Right cardiac atrium (tissue), 5 donors: ENCODE results near the gene BUD13. TPM values are rescaled to one million over a fixed set of nuclear protein-coding genes. Genes with fewer than 3 reads are reported as not detected.

Source experiments
- ATAC-seq, 2 donors: fragments of 200-7000 bp; cut with Tn5 transposase; one replicate each; pipeline versions ENCODE4 v1.8.0 to v1.9.1; 2020; ENCODE audit warnings: moderate library complexity in 2 of 2, mild to moderate bottlenecking in 1 of 2
- DNase-seq, 3 donors: peaks; one replicate each; pipeline ENCODE4 v3.0.0-alpha.2; 2020
- H3K27ac ChIP-seq: one replicate; pipeline ENCODE4 v1.5.1; 2013; ENCODE audit warnings: mild to moderate bottlenecking, low read length, control low read depth, moderate library complexity
- H3K27me3 ChIP-seq: one replicate; pipeline ENCODE4 v1.6.1; 2013; ENCODE audit not compliant: control insufficient read depth, insufficient read depth
- H3K4me1 ChIP-seq: one replicate; pipeline ENCODE4 v1.6.1; 2013; ENCODE audit warnings: low read length; ENCODE audit not compliant: control insufficient read depth, insufficient read depth
- H3K4me3 ChIP-seq: one replicate; pipeline ENCODE4 v1.5.1; 2013; ENCODE audit warnings: low read length, control low read depth
- H3K9me3 ChIP-seq: one replicate; pipeline ENCODE4 v1.6.1; 2013; ENCODE audit warnings: low read length; ENCODE audit not compliant: control insufficient read depth
- WGBS: extraction: QIAGEN DNeasy Blood & Tissue Kit; methylation state at CpG from one replicate; pipeline ENCODE4 v1.1.7; 2013; 5-methylcytosine and 5-hydroxymethylcytosine counted together
- intact Hi-C, 4 donors: fragments of 100-400 bp; cut with DNase I; formaldehyde crosslinking; loops; one replicate each; pipeline versions ENCODE4 v1.11.0 to v1.14.0; 2022 to 2023
- polyA plus RNA-seq: library from polyadenylated mRNA; stranded (reverse); fragments of 200-250 nt; gene quantifications from one replicate; pipeline ENCODE4 v1.2.3, GENCODE V29; 2013
- total RNA-seq, 4 donors: library from RNA; stranded (reverse); fragmentation: NEBNext Ultra II Directional; extraction: Animal tissue kit (Norgen Biotek cat#: 25700); gene quantifications; one replicate each; pipeline ENCODE4 v1.2.1, GENCODE V29; 2021
- donor health status: healthy with polysubstance abuse.
- donor health status: DM: no; HTN: yes; CAD: no.
- donor health status: DM: no; HTN: no; CAD: no.
- donor health status: DM: no; HTN: yes; CAD: no; lungs with severe emphysema.
- donor health status: DM: yes; HTN: yes; CAD: no.

BUD13 gene
- total and polyA plus RNA-seq, 5 donors, result 5.7 to 9.0 (median 8.0) TPM

GRCh38 chr11:116792869-116793771 is 20.3 kb upstream of the BUD13 start:
- Histone ChIP-seq H3K9me3 (no peaks in the 10 kb centered on the region), H3K27me3 (no peaks in the 10 kb centered on the region), H3K4me3 (no peak overlapping the region), H3K27ac (no peak overlapping the region), H3K4me1 (peaks cover 2% of the 10 kb centered on the region)
- ATAC-seq, result no peak
- intact Hi-C loops, result loop anchor here (5.0 to 10.0 kb wide), 3 partner anchors 44 to 432 kb away; partner anchors contain the start of gene APOA1 (in 3 of the 4)
- DNase-seq, result no peak
- 71% methylated on average over 8 of the region's 8 CpGs for WGBS

- WGBS, result 78% methylated on average over 8 of the region's 8 CpGs
- no peak overlapping the region for H3K27ac ChIP-seq
- H3K4me3 ChIP-seq, result no peak overlapping the region
- H3K9me3 ChIP-seq, result no peaks in the 10 kb centered on the region
- H3K27me3 ChIP-seq, result no peaks in the 10 kb centered on the region
- intact Hi-C loops, result loop anchor here (5.0 to 10.0 kb wide), 3 partner anchors 45 to 432 kb away; partner anchors contain the start of gene APOA1 (in 3 of the 4)
- no peak for ATAC-seq
- H3K4me1 ChIP-seq, result peaks cover 2% of the 10 kb centered on the region
- no peak for DNase-seq
Observed at GRCh38 chr11:116792144-116792868, 19.5 kb upstream of the BUD13 start.

GRCh38 chr11:116791813-116792143 is 19.0 kb upstream of the BUD13 start, which contains the start of gene APOA5:
Gene APOA5, minus strand, starts transcription at chr11:116791879. Its CDS starts 19 bp downstream, at chr11:116791860.
- Histone ChIP-seq H3K9me3 (no peaks in the 10 kb centered on the region), H3K4me3 (no peak within 1 kb of the TSS), H3K4me1 (peaks cover 3% of the 10 kb centered on the region), H3K27ac (no peak within 1 kb of the TSS), H3K27me3 (no peaks in the 10 kb centered on the region)
- intact Hi-C loops, result loop anchor here (2.0 to 10.0 kb wide), 4 partner anchors 46 to 433 kb away; partner anchors contain the start of gene APOA1 (in 3 of the 4)
- 88% methylated on average over 7 of the region's 7 CpGs for WGBS
- ATAC-seq, result no peak
- no peak for DNase-seq

GRCh38 chr11:116791002-116791812 is 18.4 kb upstream of the BUD13 start:
- Histone ChIP-seq H3K4me3 (no peak overlapping the region), H3K27me3 (no peaks in the 10 kb centered on the region), H3K4me1 (peaks cover 3% of the 10 kb centered on the region), H3K27ac (no peak overlapping the region), H3K9me3 (no peaks in the 10 kb centered on the region)
- ATAC-seq, result peak; percentile 70
- intact Hi-C loops, result loop anchor here (2.0 to 10.0 kb wide), 4 partner anchors 46 to 434 kb away; partner anchors contain the start of gene APOA1 (in 3 of the 4)
- WGBS, result 25% methylated on average over 31 of the region's 31 CpGs
- DNase-seq, result peak; percentile 79 to 92 (median 92)

GRCh38 chr11:116790167-116791001 is 17.6 kb upstream of the BUD13 start:
- Histone ChIP-seq H3K9me3 (no peaks in the 10 kb centered on the region), H3K27me3 (no peaks in the 10 kb centered on the region), H3K4me3 (no peak overlapping the region), H3K27ac (no peak overlapping the region), H3K4me1 (peaks cover 3% of the 10 kb centered on the region)
- no peak for ATAC-seq
- intact Hi-C loops, result loop anchor here (2.0 to 10.0 kb wide), 4 partner anchors 47 to 434 kb away; partner anchors contain the start of gene APOA1 (in 3 of the 4)
- 80% methylated on average over 53 of the region's 53 CpGs for WGBS
- peak in 2 of 3 donors; percentile 65 to 71 for DNase-seq

GRCh38 chr11:116788975-116789374 is 16.2 kb upstream of the BUD13 start:
- ATAC-seq (no peak), DNase-seq (no peak)
- Histone ChIP-seq H3K4me3 (no peak overlapping the region), H3K27ac (no peak overlapping the region), H3K4me1 (peaks cover 3% of the 10 kb centered on the region), H3K27me3 (no peaks in the 10 kb centered on the region), H3K9me3 (no peaks in the 10 kb centered on the region)
- intact Hi-C loops, result no loop called here
- WGBS, result 89% methylated on average over 4 of the region's 4 CpGs

GRCh38 chr11:116788534-116788933 is 15.7 kb upstream of the BUD13 start:
- H3K4me3 ChIP-seq, result peak overlapping the region; percentile 99
- H3K27me3 ChIP-seq, result no peaks in the 10 kb centered on the region
- DNase-seq (no peak), ATAC-seq (no peak)
- peaks cover 3% of the 10 kb centered on the region for H3K4me1 ChIP-seq
- 58% methylated on average over 4 of the region's 4 CpGs for WGBS
- H3K9me3 ChIP-seq, result no peaks in the 10 kb centered on the region
- H3K27ac ChIP-seq, result peak overlapping the region; percentile 96
- intact Hi-C loops, result no loop called here

- peak; percentile 87 to 94 (median 94) for DNase-seq
- Histone ChIP-seq H3K27me3 (no peaks in the 10 kb centered on the region), H3K9me3 (no peaks in the 10 kb centered on the region), H3K27ac (peak within 1 kb of the TSS; percentile 96), H3K4me3 (peak within 1 kb of the TSS; percentile 99), H3K4me1 (peaks cover 3% of the 10 kb centered on the region)
- intact Hi-C loops, result no loop called here
- peak; percentile 85 to 86 for ATAC-seq
- 1% methylated on average over 56 of the region's 56 CpGs for WGBS
Observed at GRCh38 chr11:116787786-116788486, 15.1 kb upstream of the BUD13 start, which contains the start of gene ZPR1. Gene ZPR1, minus strand, starts transcription at chr11:116788023. Its CDS starts 33 bp downstream, at chr11:116787990.

GRCh38 chr11:116787436-116787785 is 14.6 kb upstream of the BUD13 start:
- DNase-seq (no peak), ATAC-seq (no peak)
- H3K27ac ChIP-seq, result peak overlapping the region; percentile 56
- no peaks in the 10 kb centered on the region for H3K9me3 ChIP-seq
- no peaks in the 10 kb centered on the region for H3K27me3 ChIP-seq
- H3K4me1 ChIP-seq, result peaks cover 3% of the 10 kb centered on the region
- peak overlapping the region; percentile 99 for H3K4me3 ChIP-seq
- under 1% methylated on average over 15 of the region's 15 CpGs for WGBS
- intact Hi-C loops, result no loop called here
